ENCODE results near the gene BRICD5.

The BRICD5 gene

GRCh38 chr16:2237102-2237482, 26.4 kb upstream of the BRICD5 start:
- FAIRE-seq = no peak

GRCh38 chr16:2236337-2237101, 25.9 kb upstream of the BRICD5 start, which contains the start of gene DNASE1L2:
Gene DNASE1L2, plus strand, starts transcription at chr16:2236444. Its CDS starts 373 bp downstream, at chr16:2236817.
- FAIRE-seq = no peak

GRCh38 chr16:2235695-2236336, 25.2 kb upstream of the BRICD5 start:
- FAIRE-seq = no peak

GRCh38 chr16:2235234-2235651, 24.6 kb upstream of the BRICD5 start:
- FAIRE-seq = no peak

GRCh38 chr16:2234813-2235170, 24.1 kb upstream of the BRICD5 start:
- no peak for FAIRE-seq

GRCh38 chr16:2233872-2234812, 23.5 kb upstream of the BRICD5 start:
- no peak for FAIRE-seq

GRCh38 chr16:2233046-2233775, 22.5 kb upstream of the BRICD5 start:
- FAIRE-seq = no peak

- no peak for FAIRE-seq
Observed at GRCh38 chr16:2232094-2232990, 21.7 kb upstream of the BRICD5 start.

- FAIRE-seq = no peak
Observed at GRCh38 chr16:2231016-2231931, 20.6 kb upstream of the BRICD5 start.

GRCh38 chr16:2230376-2230775, 19.7 kb upstream of the BRICD5 start:
- FAIRE-seq = no peak

GRCh38 chr16:2229632-2230250, 19.1 kb upstream of the BRICD5 start:
- FAIRE-seq = no peak

- FAIRE-seq = no peak
Observed at GRCh38 chr16:2229091-2229490, 18.4 kb upstream of the BRICD5 start.

GRCh38 chr16:2228161-2228824, 17.6 kb upstream of the BRICD5 start:
- no peak for FAIRE-seq

- FAIRE-seq = no peak
Observed at GRCh38 chr16:2226918-2227317, 16.3 kb upstream of the BRICD5 start.

- no peak for FAIRE-seq
Observed at GRCh38 chr16:2226245-2226793, 15.7 kb upstream of the BRICD5 start.

- FAIRE-seq = no peak
Observed at GRCh38 chr16:2223942-2224486, 13.4 kb upstream of the BRICD5 start.

GRCh38 chr16:2223221-2223941, 12.7 kb upstream of the BRICD5 start, which contains the start of gene E4F1:
Gene E4F1, plus strand, starts transcription at chr16:2223591. Its CDS starts 23 bp downstream, at chr16:2223614.
- FAIRE-seq = no peak

- no peak for FAIRE-seq
Observed at GRCh38 chr16:2216330-2216729, 5.7 kb upstream of the BRICD5 start.

All from colon (tissue), 2 donors.